ENCODE measurements around the gene NR6A1.

- TF ChIP-seq EZH2 (IDR thresholded peaks at IDR 0.05; ENCODE audit: borderline replicate concordance, low read length): no peak
- TF ChIP-seq, protein P1, sequence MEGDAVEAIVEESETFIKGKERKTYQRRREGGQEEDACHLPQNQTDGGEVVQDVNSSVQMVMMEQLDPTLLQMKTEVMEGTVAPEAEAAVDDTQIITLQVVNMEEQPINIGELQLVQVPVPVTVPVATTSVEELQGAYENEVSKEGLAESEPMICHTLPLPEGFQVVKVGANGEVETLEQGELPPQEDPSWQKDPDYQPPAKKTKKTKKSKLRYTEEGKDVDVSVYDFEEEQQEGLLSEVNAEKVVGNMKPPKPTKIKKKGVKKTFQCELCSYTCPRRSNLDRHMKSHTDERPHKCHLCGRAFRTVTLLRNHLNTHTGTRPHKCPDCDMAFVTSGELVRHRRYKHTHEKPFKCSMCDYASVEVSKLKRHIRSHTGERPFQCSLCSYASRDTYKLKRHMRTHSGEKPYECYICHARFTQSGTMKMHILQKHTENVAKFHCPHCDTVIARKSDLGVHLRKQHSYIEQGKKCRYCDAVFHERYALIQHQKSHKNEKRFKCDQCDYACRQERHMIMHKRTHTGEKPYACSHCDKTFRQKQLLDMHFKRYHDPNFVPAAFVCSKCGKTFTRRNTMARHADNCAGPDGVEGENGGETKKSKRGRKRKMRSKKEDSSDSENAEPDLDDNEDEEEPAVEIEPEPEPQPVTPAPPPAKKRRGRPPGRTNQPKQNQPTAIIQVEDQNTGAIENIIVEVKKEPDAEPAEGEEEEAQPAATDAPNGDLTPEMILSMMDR (conservative IDR thresholded peaks at IDR 0.05 in 1 of 2, IDR thresholded peaks at IDR 0.05 in 1 of 2; ENCODE audit: extremely low read depth in 1 of 2, insufficient read depth in 1 of 2, low read depth in 1 of 2, low read length in 2 of 2): no peak
Observed at GRCh38 chr9:124475868-124476690, 295.0 kb downstream of the NR6A1 start.

Data from mammary epithelial cell (primary cell).